HG03095 (cell line): ENCODE measurements around the gene MARCHF4.
A peak's percentile ranks its signal among the peaks of the same experiment; 100 is the strongest.
"Not testable (repeated sequence)": the region's sequence is repeated elsewhere in the genome, so short reads cannot be mapped to it uniquely, and the experiment has no call there.

Experiments
- ATAC-seq: cut with Tn5 transposase; IDR thresholded peaks from one replicate; pipeline ENCODE4 v1.9.1; 2021; ENCODE audit warnings: moderate library complexity; ENCODE audit not compliant: unreplicated experiment

MARCHF4 gene

DNA sequence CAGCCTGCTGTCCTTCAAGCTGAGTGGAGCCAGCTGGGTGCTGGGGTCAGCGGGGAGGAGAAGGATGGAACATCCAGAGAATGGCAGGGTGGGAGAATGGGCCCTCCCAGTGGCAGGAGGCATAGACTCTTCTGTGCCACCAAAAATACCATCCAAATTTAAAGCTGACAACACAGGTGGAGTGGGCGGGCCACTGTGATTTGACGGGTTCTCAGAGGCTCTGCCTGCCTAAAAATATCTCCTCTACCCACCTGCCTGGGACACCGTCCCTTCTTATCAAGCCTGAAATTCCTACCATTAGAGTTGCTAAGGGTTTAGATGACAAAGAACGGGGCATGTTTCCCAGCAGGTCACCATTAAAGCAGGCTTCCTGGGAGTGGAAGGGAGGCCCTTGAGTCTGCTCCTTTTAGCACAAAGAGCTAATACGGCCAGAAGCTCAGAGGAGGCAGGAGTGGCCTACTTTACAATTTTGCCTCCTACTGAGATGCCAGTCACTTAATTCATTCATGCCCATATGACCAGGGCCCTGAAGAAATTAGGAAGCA lies 19.8 kb upstream of the MARCHF4 start:
- no peak for ATAC-seq

DNA sequence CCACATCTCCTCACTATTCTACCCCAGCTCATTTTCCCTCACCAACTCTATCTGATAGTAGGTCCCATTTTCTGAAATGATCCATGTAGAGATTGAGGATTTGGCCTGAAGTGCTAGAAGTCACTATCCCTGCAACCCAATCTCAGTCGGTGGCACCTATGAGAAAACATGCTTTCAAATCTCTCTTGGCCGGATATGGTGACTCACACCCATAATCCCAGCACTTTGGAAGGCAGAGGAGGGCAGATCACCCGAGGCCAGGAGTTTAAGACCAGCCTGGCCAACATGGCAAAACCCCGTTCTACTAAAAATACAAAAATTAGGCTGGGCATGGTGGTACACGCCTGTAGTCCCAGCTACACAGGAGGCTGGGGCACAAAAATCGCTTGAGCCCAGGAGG lies 19.1 kb upstream of the MARCHF4 start:
- no peak for ATAC-seq

DNA sequence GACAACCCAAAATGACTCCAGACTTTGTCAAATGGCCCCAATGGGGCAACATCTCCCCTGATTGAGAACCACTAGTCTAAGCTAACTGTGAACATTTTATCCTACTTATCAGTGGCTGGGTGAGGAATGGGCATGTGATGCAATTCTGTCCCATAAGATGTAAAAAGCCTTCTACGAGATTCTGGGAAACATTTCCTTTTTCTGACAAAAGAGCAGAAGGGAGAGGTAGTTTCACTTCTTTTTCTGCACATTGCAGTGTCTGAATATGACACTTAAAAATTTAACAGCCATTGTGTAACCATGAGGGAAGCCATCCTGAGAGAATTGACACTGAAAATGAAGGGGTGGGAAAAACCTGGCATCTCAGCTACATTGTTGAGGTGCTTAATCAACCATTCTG lies 17.3 kb upstream of the MARCHF4 start:
- ATAC-seq: no peak

DNA sequence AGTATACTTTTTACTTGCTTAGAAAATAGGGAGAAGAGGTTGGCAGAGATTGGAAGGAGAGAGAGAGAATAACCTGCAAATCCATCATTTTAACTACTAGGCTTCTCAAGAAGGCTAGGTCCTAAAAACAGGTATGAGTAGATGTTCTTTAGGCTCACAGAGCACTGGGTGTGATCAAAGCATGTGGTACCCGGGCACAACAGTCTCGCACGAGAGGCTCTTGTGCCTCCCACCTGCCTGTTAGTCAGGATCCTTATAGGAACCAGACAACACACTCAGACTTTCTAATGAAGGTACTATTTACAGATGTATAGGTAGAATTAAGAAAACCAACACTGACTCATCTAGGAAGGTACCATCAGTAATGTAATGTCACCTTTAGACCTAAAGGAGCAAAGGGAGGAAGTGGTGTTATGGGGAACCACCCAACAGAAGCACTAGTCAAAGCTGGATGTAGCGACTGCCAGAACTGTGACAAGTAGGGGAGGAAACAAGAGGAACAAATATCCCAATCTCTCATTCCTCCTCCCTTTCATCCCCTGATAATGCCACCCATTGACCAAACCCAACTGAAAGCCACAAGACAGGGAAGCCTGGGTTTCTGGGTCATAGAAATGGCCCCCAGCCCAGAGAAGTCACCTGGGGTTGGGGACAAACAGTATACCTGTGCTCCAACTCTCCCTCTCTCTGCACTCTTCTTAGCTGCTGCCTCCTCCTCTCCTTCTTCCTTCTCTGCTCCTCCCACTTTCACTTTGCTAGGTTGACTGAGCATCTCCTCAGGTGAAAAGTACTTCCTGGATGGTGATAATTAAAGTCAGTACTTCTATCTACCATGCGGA lies 16.0 kb upstream of the MARCHF4 start:
- peak; percentile 68 for ATAC-seq

DNA sequence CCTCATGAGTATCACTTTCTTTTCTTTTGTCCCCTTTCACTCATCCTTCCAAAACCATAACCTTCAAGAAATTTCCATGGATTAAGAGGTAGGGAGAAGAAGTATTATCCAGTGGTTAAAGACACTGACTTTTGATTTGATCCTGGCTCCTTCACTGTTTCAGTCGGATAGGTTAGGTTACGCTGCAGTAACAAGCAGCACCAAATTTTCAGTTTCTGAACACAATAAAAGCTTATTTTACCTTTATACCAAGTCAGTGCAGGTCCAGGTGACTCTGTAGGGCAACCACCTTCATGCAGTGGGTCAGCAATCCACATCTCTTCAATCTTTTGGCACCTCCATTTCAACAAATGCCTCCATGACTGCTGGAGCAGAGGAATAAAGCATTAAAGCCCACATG lies 15.0 kb upstream of the MARCHF4 start:
- no peak for ATAC-seq

DNA sequence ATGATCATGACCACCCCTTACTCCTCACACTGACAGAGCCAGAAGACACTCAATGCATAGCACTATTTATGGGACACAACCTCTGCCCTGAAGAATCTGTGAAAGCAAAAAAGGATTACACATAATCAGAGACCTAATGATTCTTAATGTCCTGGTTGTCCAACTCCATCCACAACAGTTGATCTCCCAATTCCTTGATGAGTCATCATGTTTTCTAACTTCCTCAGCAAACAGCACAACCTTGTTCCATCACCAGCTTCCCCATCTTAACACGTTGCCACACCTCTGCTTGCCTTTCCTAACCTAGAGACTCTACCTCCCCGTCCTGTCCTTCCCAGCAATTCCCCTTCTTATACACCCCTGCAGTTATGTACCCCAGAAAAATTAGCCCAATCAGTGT lies 13.2 kb upstream of the MARCHF4 start:
- no peak for ATAC-seq

DNA sequence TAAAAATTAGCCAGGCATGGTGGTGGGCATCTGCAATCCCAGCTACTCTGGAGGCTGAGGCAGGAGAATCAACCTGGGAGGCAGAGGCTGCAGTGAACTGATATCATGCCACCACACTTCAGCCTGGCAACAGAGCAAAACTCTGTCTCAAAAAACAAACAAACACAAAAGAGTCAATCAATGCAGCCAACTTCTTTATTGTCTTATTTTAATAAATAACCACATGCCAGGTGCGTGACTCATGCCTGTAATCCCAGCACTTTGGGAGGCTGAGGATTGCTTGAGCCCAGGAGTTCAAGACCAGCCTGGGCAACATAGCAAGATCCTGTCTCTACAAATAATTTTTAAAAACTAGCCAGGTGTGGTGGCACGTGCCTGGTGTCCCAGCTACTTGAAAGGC lies 12.1 kb upstream of the MARCHF4 start:
- ATAC-seq: not testable (repeated sequence)

DNA sequence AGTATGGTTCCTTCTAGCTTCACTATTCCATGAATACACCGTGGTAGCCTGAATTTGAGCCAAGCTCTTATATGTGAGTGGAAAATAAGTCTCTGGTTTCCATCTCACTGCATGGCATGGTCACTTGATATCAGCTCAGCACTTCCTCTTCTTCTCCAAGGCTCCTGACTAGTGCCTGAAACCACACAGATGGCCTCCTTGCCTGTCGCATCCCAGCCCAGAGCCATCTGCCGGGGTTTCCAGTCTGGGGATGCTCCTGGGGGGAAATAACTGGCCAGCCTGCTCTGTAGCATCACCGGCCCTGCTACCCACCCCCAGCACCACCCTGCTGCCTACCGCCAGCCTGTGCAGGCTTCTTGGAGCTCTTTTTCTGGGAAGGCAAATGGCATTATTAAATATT lies 7.7 kb upstream of the MARCHF4 start:
- no peak for ATAC-seq

DNA sequence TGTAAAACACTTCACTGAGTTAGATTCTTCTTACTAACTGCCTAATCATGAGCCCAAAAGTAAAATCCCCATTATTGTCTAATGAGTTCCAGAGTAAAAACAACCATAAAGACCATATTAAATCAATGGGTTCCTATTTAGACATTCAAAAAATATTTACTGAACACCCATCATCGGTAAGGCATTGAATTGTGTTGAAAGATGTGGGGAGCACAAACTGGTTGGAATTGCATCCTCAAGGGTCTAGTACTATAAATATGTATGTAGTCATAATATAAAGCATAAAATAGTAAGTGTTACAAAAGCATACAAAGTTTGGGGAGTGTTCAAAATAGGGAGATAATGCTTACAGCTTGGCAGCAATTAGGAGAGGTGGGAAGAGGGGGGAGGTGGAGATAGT lies 3.0 kb upstream of the MARCHF4 start:
- ATAC-seq: no peak

DNA sequence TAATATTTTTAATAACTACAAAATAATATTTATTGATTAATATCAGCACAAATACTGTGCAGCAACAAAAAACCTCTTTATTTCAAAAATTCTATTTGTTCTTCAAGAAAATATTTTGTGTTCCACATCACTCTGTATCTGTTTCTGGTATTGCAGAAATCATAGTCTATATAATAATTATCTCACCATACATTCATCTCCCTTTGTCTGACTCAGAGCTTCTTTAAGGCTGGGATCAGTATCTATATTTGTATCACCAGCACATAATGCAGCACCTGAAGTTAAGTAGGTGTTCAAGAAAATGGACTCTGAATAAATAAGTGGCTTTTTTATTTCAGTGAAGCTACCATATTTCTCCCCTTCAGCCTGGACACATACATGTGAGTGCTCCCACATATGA lies 1.6 kb upstream of the MARCHF4 start:
- ATAC-seq: no peak

DNA sequence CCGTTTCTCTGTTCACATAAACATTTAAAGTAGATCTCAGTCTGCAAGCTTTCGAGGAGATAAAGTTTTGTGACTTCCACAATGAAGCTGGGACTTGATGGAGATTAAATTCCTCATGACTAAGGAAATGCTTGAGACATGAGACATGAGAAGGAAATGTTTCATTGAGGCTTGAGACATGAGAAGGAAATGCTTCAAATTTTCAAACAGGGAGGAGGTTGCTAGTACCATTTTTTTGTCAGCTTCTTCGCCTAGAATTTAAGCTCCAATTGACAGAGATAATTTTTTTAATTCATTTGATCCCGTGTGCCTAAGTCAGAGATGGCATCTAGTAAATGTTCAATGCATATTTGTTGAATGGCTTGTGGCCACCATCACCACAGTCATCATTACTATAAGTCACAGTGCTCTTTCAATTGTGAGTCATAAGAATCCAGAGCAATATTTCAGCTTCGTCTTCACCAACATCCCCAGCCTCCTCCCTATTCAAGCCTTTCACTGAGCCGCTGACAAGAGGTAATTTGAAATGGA lies 543 bp upstream of the MARCHF4 start:
- ATAC-seq: no peak

DNA sequence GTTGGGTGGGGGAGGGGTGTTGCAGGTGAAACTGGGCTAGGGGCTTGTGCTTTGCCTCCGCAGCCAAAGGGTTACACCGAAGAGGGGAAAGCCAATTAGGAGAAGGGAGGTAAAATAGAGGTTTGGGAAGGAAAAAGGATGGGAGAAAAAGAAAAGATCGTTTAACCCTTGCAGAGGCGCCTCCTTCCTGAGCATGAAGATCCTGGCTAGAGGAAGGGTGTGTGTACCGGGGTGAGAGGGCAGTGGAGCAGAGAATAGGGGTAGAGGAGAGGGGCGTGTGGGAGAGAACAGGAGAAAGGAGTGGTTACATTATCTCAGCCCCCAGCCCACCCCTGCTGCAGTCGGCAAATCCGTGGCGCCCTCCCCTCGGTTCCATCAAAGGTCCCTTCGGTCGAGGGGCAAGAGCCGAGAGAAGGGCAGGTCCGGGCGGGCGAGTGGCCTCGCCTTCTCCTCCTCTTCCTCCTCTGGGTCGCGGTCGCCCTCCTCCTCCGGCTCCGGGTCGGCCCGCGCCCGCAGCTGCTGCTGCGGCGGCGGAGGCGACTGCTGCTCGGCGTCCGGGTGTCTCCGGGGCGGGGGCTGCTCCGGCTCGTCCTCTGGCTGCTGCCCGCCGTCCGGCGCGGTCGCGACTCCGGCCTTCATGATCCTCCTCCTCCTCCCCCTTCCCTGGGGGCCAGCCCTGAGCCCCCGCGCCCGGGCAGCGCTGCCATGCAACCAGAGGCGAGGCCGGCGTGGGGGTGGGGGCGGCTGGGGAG lies 1.1 kb downstream of the MARCHF4 start:
- ATAC-seq: no peak

DNA sequence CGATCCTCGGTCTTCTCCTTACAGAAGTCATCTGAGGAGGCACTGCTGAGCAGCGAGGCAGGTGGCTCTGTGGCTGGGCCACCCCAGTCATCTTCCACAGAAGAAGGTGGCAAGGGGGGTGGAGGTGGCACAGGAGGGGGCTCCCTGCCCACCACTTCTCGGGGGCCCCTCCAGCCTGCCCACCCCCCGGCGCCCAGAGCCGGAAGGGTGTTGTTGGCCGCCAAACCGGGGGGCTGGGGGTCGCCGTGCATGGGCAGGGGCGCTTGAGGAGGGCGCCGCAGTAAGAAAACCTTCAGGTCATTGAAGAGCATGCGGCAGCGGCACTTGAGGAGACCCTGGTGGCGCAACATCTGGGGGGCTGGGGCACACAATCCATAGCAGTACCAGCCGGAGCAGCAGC lies 2.5 kb downstream of the MARCHF4 start:
- ATAC-seq: no peak

DNA sequence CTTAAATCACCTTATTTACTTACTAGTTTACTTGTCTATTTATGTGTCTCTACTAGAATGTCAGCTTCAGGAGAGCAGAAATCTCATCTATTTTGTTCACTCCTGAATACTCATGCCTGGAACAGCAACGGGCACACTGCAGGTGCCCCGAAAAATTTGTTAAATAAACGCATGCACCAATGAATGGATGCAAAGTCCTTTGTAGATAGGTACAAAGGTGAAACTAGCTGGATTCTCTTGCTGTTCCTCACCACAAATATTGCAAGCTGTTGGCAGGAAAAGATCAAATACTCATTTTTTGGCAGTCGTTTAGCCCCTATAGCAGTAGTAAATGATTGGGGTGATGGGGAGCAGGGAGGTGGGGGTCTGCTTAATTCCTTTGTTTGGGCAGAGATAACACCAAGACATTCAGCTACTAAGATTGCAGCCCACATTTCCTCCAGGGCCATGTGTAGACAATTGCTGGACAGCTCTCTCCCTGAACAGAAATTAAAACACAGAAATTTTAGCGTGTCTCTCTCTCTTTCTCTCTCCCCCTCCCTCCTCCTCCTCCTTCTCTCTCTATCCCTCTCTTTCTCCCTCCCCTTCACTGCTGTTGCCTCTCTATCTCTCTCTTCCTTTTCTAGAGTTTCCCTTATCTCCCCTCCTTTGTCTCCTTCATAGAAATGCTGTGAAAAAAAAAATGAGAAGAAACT lies 5.4 kb downstream of the MARCHF4 start:
- no peak for ATAC-seq

DNA sequence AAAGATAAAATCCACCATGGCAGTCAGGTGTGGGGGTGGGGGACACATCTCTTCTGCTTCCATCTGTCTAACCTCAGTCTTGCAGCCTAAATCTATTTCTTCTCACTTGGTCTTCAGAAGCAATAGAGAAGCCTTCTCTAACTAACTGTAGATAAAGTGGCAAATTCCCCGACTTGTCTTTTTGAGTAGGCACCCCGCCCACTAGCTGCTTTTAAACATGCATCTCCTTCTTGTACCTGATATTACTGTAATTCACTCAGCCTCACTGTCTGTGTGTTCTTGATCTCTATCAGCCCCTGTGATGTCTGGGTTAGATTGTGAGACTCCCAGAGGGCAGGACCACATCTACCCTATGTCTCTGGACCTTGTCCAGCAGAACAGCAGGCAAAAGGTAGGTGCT lies 6.8 kb downstream of the MARCHF4 start:
- ATAC-seq: no peak

DNA sequence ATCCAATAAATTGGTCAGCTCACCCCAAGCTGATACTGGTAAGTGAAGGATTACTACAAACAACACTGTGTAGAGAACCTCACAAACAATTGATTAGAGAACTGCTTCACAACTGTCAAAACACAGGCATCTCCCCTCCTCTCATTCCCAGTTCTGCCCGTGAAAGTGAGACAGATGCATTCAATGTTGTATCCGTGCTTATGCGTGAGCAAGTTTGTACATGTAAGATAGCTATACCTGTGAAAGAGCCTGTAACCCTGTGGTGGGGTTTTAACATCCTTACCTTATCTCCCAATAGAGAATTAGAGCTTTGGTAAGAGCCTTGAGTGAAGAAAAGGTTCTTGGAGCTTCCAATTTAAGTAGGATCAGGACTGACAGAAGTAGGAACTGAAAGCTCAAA lies 9.1 kb downstream of the MARCHF4 start:
- no peak for ATAC-seq

DNA sequence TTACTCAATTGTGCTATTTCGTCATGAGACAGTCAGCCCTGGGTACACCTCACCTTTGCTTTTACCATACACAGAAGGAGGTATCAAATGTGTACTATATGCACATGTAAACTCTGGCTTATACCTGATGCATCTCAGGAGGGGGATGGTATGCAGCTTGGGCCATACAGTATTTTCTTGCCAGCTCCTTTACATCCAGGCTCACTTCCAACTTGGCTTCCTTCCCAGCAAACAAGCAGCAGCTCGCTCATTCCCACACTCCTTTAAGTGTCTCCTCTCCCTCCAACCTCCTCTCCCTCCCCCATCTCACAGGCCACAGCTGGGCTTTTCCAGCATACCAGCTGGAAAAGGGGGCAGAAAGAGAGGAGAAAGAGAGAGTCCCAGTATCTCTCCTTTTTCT lies 9.6 kb downstream of the MARCHF4 start:
- no peak for ATAC-seq

DNA sequence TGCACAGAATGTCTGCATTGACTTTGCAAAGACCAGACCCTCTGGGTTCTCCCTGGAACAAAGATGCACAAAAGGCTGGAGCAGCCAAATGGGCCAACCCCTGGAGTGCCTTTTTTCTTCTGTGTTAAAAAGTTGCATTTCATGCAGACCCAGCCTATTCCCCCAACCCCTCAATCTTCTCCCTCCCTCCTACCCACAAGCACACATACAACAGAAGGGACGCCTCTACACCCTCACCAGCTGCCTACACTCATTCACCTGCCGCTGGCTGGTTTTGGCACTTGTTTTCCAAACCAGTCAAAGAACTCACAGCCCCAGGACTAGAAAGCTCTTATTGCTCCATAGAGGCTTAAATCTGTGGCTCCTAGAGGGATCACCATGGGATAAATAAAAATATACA lies 16.6 kb downstream of the MARCHF4 start:
- ATAC-seq: no peak

DNA sequence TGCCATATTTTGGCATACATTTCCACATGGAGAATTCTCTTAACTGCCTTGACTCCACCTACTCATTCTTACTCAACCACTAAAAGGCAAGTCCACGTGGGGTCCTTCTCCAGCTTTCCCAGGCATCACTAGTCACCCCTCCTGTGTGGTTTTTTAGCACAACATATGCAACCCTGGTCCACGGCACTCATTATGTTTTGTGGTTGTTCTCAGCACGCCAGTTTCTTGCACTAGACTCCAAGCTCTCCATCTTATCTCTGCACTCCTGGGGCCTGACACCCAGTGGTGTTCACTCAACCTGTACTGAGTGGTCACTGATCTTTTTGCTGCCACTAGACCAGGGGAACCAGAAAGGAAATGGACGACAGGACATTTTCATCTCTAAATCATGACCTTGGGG lies 18.0 kb downstream of the MARCHF4 start:
- ATAC-seq: no peak

DNA sequence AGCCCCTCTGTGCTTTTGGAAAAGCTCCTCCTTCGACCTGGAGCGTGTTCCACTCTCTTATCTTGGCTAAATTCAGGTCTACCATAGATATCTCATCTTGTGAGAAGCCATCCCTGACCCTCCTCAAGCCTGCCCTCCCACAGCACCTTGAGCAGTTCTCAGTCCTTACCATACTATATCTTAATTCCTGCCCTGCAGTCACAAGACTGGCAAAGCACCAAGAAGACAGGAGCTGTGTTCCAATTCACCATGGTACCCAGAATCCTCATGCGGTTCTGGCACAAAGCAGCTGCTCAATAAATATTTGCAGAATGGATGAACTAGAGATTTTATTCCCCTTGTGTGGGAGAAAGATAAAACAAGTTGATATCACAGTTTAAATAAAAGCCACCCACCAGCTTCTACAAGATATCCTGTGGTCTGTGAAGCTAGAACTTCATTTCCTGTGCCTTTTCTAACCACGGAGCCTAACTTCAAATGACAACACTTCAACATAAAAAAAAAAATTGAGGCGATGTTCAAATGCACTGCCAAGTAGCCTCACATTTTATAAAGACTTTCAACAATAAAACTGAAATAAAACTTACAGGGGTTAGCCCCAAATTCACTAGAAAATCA lies 19.5 kb downstream of the MARCHF4 start:
- ATAC-seq: no peak
